ENCODE measurements around the gene RAB17.
"Not testable (repeated sequence)": the region's sequence is repeated elsewhere in the genome, so short reads cannot be mapped to it uniquely, and the experiment has no call there.

Gene RAB17

DNA sequence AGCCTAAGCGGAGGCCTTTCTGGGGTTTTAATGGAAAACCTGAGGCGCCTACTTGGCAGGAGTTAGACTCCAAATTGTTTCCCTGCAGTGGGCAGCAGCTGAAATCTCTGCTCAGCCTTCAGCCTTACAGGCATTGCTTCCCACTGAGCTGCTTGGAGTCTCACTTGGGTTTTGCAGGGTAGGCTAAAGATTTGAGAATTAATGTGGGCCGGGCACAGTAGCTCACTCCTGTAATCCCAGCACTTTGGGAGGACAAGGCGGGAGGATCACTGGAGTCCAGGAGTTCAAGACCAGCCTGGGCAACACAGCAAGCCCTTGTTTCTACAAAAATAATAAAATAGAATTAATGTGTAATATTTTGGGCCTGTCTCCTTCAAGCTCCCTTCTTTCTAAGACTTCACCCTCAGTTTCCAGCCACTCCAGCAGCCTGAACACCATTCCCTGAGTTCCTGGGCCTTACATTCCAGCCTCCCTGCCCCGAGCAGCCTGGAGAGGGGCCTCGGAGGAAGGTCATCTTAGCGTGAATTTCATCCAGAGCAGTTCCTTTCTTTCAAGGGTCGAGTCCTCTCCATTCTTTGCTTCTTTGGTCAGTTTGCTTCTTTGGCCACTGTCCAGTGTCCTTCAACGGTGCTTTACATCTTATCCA, 9.1 kb upstream of the RAB17 start:
- DNase-seq (ENCODE audit: low read depth in 2 of 2), result no peak

DNA sequence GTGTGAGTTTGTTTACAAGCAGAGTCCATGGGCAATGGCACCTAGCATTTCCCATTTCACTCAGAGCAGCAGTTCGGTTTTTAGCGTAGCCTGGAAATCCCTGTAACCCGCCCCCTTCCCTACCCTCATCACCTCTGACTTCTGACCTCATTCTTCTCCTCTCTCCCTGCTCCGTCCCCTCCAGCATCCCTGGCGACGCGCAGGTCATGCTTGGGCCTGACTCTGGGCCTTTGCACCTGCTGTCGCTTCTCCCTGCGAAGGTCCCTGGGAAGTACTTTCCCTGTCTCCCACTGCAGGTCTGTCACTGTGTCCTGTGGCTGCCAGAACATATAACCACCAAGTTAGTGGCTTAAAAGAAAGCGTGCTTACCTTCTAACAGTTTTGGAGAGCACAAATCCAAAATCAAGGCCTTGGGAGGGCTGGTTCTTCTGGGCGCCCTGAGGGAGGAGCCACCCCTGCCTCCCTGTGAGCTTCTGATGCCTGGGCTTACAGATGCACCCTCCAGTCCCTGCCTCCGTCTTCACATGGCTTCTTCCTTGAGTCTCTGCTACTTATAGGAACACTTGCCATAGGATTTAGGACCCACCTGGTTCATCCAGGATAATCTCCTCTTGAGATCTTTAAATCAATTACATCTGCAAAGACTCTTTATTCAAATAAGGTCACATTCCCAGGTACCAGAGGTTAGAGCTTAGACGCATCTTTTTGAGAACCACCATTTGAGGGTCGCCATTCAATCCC, 8.1 kb upstream of the RAB17 start:
- DNase-seq (ENCODE audit: low read depth in 2 of 2), result no peak

GRCh38 chr2:237597196-237598145, 6.9 kb upstream of the RAB17 start:
- no peak for DNase-seq (ENCODE audit: low read depth in 2 of 2)

DNA sequence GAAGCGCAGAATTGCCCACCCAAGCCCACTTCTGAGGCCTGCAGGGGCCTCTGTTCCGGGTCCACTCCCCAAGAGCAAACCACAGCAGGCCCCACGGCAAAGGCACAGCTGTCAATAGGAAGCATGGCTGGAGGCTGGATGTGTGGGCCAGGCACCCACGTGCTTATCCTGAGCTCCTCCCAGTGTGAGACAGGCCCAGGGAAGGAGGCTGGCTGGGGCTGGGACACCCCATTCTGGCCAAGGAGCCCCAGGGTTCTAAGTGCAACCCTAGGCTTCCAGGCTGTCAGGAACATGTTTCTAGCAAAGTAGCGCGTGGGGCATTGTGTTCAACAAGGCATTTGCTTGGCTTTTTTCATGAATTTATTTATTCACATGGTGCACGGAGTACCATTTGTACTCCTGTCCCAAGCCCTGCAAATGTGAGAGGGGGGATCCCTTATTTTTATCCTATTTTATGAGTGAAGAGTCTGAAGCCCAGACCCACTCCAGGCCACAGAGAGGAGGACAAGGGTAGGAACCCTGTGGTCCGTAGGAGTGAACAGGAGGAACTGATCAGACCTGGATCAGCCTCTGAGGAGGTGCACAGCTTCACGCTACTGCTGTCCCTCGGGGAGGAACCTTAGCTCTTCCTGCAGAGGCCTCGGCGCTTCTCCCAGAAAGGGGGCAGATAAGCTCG, 6.1 kb upstream of the RAB17 start:
- DNase-seq (ENCODE audit: low read depth in 2 of 2), result no peak

- not testable (repeated sequence) for DNase-seq (ENCODE audit: low read depth in 2 of 2)
Measured at GRCh38 chr2:237595829-237596519, 5.4 kb upstream of the RAB17 start.

- no peak for DNase-seq (ENCODE audit: low read depth in 2 of 2)
Measured at GRCh38 chr2:237594514-237594871, 4.0 kb upstream of the RAB17 start.

GRCh38 chr2:237593596-237594320, 3.2 kb upstream of the RAB17 start:
- DNase-seq (ENCODE audit: low read depth in 2 of 2), result no peak

GRCh38 chr2:237593036-237593435, 2.5 kb upstream of the RAB17 start:
- DNase-seq (ENCODE audit: low read depth in 2 of 2), result no peak

DNA sequence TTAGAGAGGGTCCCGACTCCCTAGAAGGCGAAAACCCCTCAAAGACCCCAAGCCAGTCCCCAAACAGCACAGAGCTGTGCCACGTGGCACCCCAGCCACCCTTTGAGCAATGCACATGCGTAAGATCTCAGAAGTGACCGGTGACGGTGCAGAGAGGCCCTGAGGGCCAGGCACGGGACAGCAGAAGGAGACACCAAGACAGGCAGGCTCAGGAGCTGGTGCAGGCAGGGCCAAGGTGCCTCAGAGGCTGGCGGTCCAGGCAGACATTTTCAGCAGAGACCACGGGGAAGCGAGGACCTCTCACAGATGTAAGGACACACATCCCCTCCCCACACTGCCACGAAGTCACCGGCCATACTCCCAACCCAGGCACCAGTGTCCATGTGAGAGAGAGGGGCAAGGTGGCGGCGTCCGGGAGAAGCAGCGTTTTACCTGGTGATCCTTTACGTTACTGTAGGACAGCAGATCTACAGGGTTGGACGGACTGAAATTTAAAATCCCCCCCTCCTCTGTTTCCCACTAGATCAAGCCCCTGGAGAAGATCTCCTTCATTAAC, 2.0 kb upstream of the RAB17 start:
- no peak for DNase-seq (ENCODE audit: low read depth in 2 of 2)

GRCh38 chr2:237591141-237591881, 777 bp upstream of the RAB17 start:
- DNase-seq (ENCODE audit: low read depth in 2 of 2), result no peak

DNA sequence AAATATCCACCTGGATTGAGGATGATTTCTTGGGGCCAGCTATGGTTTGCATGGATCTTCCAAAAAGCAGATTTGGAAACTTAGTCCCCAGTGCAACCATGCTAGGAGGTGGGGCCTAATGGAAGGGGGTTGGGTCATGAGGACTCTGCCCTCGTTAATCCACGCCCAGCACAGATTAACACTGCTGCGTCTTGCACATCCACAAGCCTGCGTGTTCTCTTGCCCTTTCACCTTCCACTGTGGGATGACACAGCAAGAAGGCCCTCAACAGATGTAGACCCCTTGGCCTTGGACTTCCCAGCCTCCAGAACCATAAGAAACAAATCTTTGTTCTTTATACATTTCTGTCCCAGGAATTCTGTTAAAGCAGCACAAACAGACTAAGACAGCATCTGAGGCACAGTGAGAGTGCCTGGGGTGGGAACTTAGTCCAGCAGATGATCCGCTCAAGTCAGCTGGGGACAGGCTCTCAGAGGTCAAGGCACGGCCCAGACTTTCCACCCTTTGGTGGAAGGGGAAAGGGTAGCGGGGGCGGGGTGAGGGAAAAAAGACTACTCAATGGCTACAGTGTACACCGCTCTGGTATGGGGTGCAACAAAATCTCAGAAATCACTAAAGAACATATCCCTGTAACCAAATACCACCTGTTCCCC, 2.4 kb downstream of the RAB17 start:
- no peak for DNase-seq (ENCODE audit: low read depth in 2 of 2)

- no peak for DNase-seq (ENCODE audit: low read depth in 2 of 2)
Measured at GRCh38 chr2:237585590-237586221, 4.8 kb downstream of the RAB17 start.

DNA sequence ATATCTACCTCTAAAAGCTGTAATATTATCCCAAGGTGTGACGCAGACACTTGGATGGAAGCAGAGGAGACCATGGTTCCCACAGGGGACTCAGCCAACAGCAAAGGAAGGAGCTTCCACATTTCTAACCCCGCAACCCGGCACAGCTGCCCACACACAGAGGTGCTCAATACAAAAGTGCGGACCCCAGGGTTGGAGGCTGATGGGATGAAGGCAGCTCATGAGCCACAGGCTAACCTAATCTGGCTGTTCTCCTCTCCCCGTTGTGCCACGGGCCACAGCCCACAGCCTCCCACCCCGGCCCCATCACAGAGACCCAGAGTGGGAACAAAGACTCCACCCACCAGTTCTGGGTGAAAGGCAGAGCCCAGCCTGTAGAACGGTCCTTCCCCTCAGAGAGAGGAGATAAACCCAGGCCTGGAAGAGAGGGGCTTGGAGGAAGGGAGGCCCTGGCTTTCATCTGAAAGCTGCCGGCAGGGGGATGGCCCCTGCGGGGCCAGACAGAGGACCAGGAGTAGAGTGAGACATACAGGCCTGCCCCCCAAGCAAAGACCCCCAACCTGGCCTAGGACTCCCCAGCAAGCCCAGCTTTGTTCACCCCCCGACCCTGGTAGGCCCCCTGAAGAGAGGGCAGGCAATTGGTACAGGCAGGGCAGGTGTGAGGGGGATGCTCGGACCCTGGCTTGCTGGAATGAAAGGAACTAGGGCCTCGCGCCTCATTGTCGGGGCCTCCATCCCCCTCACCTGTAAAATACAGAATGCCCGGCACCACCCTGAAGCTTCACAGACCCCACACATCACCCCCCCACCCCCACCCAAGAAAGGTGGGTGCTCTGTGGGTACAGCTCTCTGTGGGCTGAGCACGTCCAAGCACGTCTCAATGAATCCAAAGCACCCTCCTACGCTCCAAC, 6.9 kb downstream of the RAB17 start:
- no peak for DNase-seq (ENCODE audit: low read depth in 2 of 2)

DNA sequence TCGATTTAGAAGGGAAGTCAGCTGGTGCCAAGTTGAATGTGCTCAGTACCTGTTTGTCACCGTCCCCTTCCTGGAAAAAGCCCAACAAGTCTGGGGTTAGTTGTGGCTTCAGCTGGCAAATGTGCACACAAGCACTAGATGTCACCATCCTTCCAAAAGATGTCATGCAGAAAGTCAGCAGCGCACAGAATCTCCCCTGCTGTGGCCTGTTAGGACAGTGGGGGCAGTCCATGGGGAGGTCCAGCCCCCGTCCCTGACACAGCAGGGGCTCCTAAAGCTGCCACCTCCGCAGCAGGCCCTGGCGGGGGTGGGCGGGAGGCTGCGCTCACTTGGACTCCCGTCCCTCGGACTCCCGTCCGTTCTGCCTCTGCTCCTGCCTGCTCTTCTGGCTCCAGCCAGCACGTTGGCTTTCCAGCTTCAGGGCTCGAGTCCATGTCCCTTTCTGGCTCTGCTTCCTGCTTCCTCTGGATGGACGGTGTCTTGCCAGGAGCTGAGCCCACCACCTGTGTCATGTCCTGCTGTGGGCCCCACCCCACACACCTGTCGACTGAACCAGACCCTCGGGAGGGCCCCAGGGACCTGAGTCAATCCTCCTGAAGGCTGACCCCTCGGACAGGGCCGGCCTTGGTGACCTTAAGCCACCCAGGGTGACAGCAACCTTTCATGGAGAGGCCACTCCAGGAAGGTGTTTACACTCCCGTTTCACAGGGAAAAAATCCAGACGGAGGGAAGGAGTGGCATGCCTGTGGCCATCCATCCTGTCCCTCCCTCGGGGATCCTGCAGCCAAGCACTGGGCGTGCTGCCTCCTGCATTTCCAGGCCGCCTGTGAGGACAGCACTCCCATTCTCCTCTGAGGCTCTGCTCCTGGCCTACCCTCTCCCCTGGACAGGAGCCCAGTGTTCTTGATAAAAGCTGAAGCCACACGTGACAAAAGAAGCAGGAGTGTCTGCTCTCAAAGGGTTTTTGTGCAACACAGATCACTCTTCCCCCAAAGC, 8.5 kb downstream of the RAB17 start:
- DNase-seq (ENCODE audit: low read depth in 2 of 2), result peak; percentile 44 to 60

GRCh38 chr2:237581326-237581725, 9.2 kb downstream of the RAB17 start:
- no peak for DNase-seq (ENCODE audit: low read depth in 2 of 2)

All from stimulated activated CD8-positive, alpha-beta memory T cell treated with anti-CD3 and anti-CD28 coated beads, Interleukin-15, amount 100 ng/mL, for 48 hours (primary cell).